Thyroid gland (tissue), 4 donors: ENCODE measurements around the gene ABHD14A.

Experiments used
- POLR2A ChIP-seq, 2 donors: fragments of 450-650 bp; IDR thresholded peaks; one replicate each; pipeline ENCODE4 v1.6.1; 2017; ENCODE audit warnings: antibody characterized with exemption in 2 of 2, mild to moderate bottlenecking in 2 of 2, moderate library complexity in 1 of 2
- TF ChIP-seq, protein P1 (sequence below), 6 experiments: fragments of 200-600 bp in 3 of 6; fragments of 450-650 bp in 3 of 6; sonication (generic) in 3 of 6; IDR thresholded peaks; one replicate each; pipeline ENCODE4 v1.5.1; 2016 to 2019; ENCODE audit warnings: antibody characterized with exemption in 6 of 6, mild to moderate bottlenecking in 2 of 6, inconsistent platforms in 1 of 6, moderate library complexity in 1 of 6

DNA sequence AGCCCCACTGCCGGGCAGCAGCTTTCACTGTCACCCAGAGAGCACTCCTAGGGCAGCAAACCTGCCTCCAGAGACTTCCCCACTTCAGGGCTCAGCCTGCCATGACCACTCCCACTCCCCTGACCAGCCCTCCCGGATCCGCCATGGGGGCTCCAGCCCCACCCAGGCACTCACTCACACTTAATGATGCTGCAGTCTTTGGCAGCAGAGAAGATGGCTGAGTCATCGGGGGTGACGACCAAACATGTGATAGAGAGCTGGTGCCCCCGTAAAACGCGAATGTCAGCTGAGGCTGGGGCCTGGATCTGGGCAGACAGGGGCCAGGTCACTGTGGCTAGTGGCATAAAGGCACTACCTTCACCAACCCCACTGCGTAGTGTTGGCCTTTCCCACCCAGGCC is 37.9 kb upstream of the ABHD14A start:
- TF ChIP-seq, protein P1, sequence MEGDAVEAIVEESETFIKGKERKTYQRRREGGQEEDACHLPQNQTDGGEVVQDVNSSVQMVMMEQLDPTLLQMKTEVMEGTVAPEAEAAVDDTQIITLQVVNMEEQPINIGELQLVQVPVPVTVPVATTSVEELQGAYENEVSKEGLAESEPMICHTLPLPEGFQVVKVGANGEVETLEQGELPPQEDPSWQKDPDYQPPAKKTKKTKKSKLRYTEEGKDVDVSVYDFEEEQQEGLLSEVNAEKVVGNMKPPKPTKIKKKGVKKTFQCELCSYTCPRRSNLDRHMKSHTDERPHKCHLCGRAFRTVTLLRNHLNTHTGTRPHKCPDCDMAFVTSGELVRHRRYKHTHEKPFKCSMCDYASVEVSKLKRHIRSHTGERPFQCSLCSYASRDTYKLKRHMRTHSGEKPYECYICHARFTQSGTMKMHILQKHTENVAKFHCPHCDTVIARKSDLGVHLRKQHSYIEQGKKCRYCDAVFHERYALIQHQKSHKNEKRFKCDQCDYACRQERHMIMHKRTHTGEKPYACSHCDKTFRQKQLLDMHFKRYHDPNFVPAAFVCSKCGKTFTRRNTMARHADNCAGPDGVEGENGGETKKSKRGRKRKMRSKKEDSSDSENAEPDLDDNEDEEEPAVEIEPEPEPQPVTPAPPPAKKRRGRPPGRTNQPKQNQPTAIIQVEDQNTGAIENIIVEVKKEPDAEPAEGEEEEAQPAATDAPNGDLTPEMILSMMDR (IDR thresholded peaks at IDR 0.05), result no peak
- no peak for TF ChIP-seq POLR2A (IDR thresholded peaks at IDR 0.05)
